Left lung (tissue), 10 donors: Measurements from ENCODE around the gene CBLN3. TPM values are rescaled to one million over a fixed set of nuclear protein-coding genes. Genes with fewer than 3 reads are reported as not detected.

Experiments used
- ATAC-seq: fragments of 200-7000 bp; cut with Tn5 transposase; one replicate; pipeline ENCODE4 v1.9.1; 2020; ENCODE audit warnings: moderate library complexity
- DNase-seq, 4 donors: peaks; one replicate each; pipeline ENCODE4 v3.0.0-alpha.2; 2013 to 2020
- H3K27ac ChIP-seq, 2 donors: fragments of 200-600 bp; sonication (generic) in 1 of 2; one replicate each; pipeline versions ENCODE4 v1.5.0 to v1.8.0; 2020 to 2021
- H3K27me3 ChIP-seq, 2 donors: fragments of 200-600 bp; sonication (generic) in 1 of 2; one replicate each; pipeline versions ENCODE4 v1.5.0 to v1.8.0; 2020 to 2021
- H3K36me3 ChIP-seq, 2 donors: fragments of 200-600 bp; sonication (generic) in 1 of 2; one replicate each; pipeline versions ENCODE4 v1.5.0 to v1.8.0; 2020 to 2021
- H3K4me1 ChIP-seq, 2 donors: fragments of 200-600 bp; one replicate each; pipeline ENCODE4 v1.8.0; 2021
- H3K4me3 ChIP-seq, 2 donors: fragments of 200-600 bp; sonication (generic) in 1 of 2; one replicate each; pipeline versions ENCODE4 v1.5.0 to v1.8.0; 2020 to 2021; ENCODE audit warnings: mild to moderate bottlenecking in 1 of 2
- H3K9me3 ChIP-seq, 2 donors: fragments of 200-600 bp; sonication (generic) in 1 of 2; one replicate each; pipeline versions ENCODE4 v1.5.0 to v1.8.0; 2020 to 2021
- CTCF ChIP-seq, 2 donors: fragments of 200-600 bp; sonication (generic) in 1 of 2; IDR thresholded peaks; one replicate each; pipeline versions ENCODE4 v1.5.0 to v1.8.0; 2021; ENCODE audit warnings: antibody characterized with exemption in 2 of 2
- intact Hi-C, 2 donors: fragments of 100-400 bp; cut with DNase I; formaldehyde crosslinking; loops; one replicate each; pipeline versions ENCODE4 v1.11.2 to v1.14.2; 2022
- polyA plus RNA-seq, 6 donors: library from polyadenylated mRNA; unstranded; fragments of 120-200 nt; gene quantifications; one replicate each; pipeline ENCODE4 v1.2.1, GENCODE V29; 2013; ENCODE audit not compliant: insufficient read length in 6 of 6
- total RNA-seq, 2 donors: library from RNA; stranded (reverse); fragmentation: NEBNext Ultra II Directional; extraction: Animal tissue kit (Norgen Biotek cat#: 25700); gene quantifications; one replicate each; pipeline ENCODE4 v1.2.1, GENCODE V29; 2021
- donor health status: DM: no; HTN: yes; CAD: no.
- donor health status: DM: no; HTN: no; CAD: no.

The CBLN3 gene
- total and polyA plus RNA-seq, 8 donors = 2.2 to 6.4 (median 3.8) TPM

GRCh38 chr14:24432259-24433131 lies 3.0 kb upstream of the CBLN3 start:
- no peak for TF ChIP-seq CTCF (IDR thresholded peaks at IDR 0.05)
- H3K27ac ChIP-seq = no peak overlapping the region
- peak overlapping the region in 1 of 2 donors; percentile 90 for H3K4me3 ChIP-seq
- H3K9me3 ChIP-seq = no peaks in the 10 kb centered on the region
- no peaks in the 10 kb centered on the region for H3K27me3 ChIP-seq
- peaks cover 31 to 53% of the 10 kb centered on the region in 2 donors for H3K4me1 ChIP-seq
- DNase-seq = peak in 1 of 4 donors; percentile 79
- peaks cover 0 to 46% of the 10 kb centered on the region in 2 donors for H3K36me3 ChIP-seq
- intact Hi-C loops = loop anchor here (5.0 to 10.0 kb wide), 3 partner anchors 65 to 100 kb away; partner anchors contain the start of genes ADCY4 (in 1 of the 2), NFATC4 (in 1 of the 2) and RIPK3 (in 1 of the 2)
- no peak for ATAC-seq

GRCh38 chr14:24431569-24432258 lies 2.2 kb upstream of the CBLN3 start:
- TF ChIP-seq CTCF (IDR thresholded peaks at IDR 0.05) = peak; percentile 86 to 94
- peak; percentile 81 for ATAC-seq

GRCh38 chr14:24430682-24431568 lies 1.5 kb upstream of the CBLN3 start:
- no peak for TF ChIP-seq CTCF (IDR thresholded peaks at IDR 0.05)
- peak overlapping the region; percentile 83 to 90 for H3K4me3 ChIP-seq
- peak in 2 of 4 donors; percentile 70 to 78 for DNase-seq
- intact Hi-C loops = loop anchor here (5.0 to 10.0 kb wide), 3 partner anchors 64 to 99 kb away; partner anchors contain the start of genes ADCY4 (in 1 of the 2), NFATC4 (in 1 of the 2) and RIPK3 (in 1 of the 2)
- no peaks in the 10 kb centered on the region for H3K9me3 ChIP-seq
- peaks cover 19 to 43% of the 10 kb centered on the region in 2 donors for H3K4me1 ChIP-seq
- peaks cover 0 to 32% of the 10 kb centered on the region in 2 donors for H3K36me3 ChIP-seq
- peak overlapping the region; percentile 96 to 97 for H3K27ac ChIP-seq
- ATAC-seq = peak; percentile 68
- H3K27me3 ChIP-seq = no peaks in the 10 kb centered on the region

More at GRCh38 chr14:24431569-24432258, 2.2 kb upstream of the CBLN3 start:
- DNase-seq = peak; percentile 74 to 94 (median 92)
- Histone ChIP-seq H3K9me3 (no peaks in the 10 kb centered on the region), H3K27ac (peak overlapping the region; percentile 96 to 97), H3K36me3 (peaks cover 0 to 38% of the 10 kb centered on the region in 2 donors), H3K4me3 (peak overlapping the region; percentile 83 to 90), H3K27me3 (no peaks in the 10 kb centered on the region), H3K4me1 (peaks cover 23 to 45% of the 10 kb centered on the region in 2 donors)
- intact Hi-C loops = loop anchor here (5.0 to 10.0 kb wide), 3 partner anchors 64 to 99 kb away; partner anchors contain the start of genes ADCY4 (in 1 of the 2), NFATC4 (in 1 of the 2) and RIPK3 (in 1 of the 2)

- ATAC-seq = peak; percentile 87
- H3K4me1 ChIP-seq = peaks cover 23 to 50% of the 10 kb centered on the region in 2 donors
- H3K27me3 ChIP-seq = no peaks in the 10 kb centered on the region
- H3K9me3 ChIP-seq = no peaks in the 10 kb centered on the region
- TF ChIP-seq CTCF (IDR thresholded peaks at IDR 0.05) = no peak
- peak overlapping the region; percentile 96 to 97 for H3K27ac ChIP-seq
- peak in 3 of 4 donors; percentile 83 to 93 (median 84) for DNase-seq
- H3K4me3 ChIP-seq = peak overlapping the region; percentile 83 to 90
- intact Hi-C loops = loop anchor here (5.0 to 10.0 kb wide), 3 partner anchors 63 to 98 kb away; partner anchors contain the start of genes ADCY4 (in 1 of the 2), NFATC4 (in 1 of the 2) and RIPK3 (in 1 of the 2)
- H3K36me3 ChIP-seq = peaks cover 0 to 26% of the 10 kb centered on the region in 2 donors
Measured at GRCh38 chr14:24430143-24430681, 744 bp upstream of the CBLN3 start.
